SK-N-SH treated with all-trans-retinoic acid at 6 μM for 48 hours (cell line): ENCODE data around the gene NAA15.
"Not testable (repeated sequence)": the region's sequence is repeated elsewhere in the genome, so short reads cannot be mapped to it uniquely, and the experiment has no call there.

ENCODE experiments used
- ARNTL ChIP-seq: fragments of 450-650 bp; formaldehyde crosslinking; IDR thresholded peaks from 2 replicates; pipeline ENCODE4 v1.5.0; 2020; ENCODE audit warnings: low read depth, mild to moderate bottlenecking, moderate library complexity, borderline replicate concordance
- ESRRG ChIP-seq: fragments of 250-450 bp; sonication (Bioruptor Pico); IDR thresholded peaks from 2 replicates; pipeline ENCODE4 v1.6.1; 2021; ENCODE audit warnings: mild to moderate bottlenecking
- GLIS3 ChIP-seq: fragments of 250-450 bp; sonication (Bioruptor Pico); IDR thresholded peaks from 2 replicates; pipeline ENCODE4 v1.5.0; 2020; ENCODE audit warnings: mild to moderate bottlenecking, moderate library complexity
- SNAI2 ChIP-seq: fragments of 250-450 bp; sonication (Bioruptor Pico); IDR thresholded peaks from 2 replicates; pipeline ENCODE4 v1.5.0; 2020; ENCODE audit warnings: mild to moderate bottlenecking, moderate library complexity
- TOX ChIP-seq: fragments of 250-450 bp; sonication (Bioruptor Pico); IDR thresholded peaks from 2 replicates; pipeline ENCODE4 v1.8.0; 2021; ENCODE audit warnings: mild to moderate bottlenecking, moderate library complexity, borderline replicate concordance
- ZFP30 ChIP-seq: fragments of 450-650 bp; formaldehyde crosslinking; IDR thresholded peaks from 2 replicates; pipeline ENCODE4 v1.5.0; 2022; ENCODE audit warnings: mild to moderate bottlenecking, moderate library complexity
- TF ChIP-seq, protein P1 (sequence below): fragments of 250-450 bp; sonication (Bioruptor Pico); IDR thresholded peaks from 2 replicates; pipeline ENCODE4 v1.8.0; 2021; ENCODE audit warnings: low read depth, mild to moderate bottlenecking, moderate library complexity, borderline replicate concordance
- TF ChIP-seq, protein P2 (sequence below): fragments of 250-450 bp; sonication (Bioruptor Pico); IDR thresholded peaks from 2 replicates; pipeline ENCODE4 v1.8.0; 2020; ENCODE audit warnings: mild to moderate bottlenecking, moderate library complexity, borderline replicate concordance

DNA sequence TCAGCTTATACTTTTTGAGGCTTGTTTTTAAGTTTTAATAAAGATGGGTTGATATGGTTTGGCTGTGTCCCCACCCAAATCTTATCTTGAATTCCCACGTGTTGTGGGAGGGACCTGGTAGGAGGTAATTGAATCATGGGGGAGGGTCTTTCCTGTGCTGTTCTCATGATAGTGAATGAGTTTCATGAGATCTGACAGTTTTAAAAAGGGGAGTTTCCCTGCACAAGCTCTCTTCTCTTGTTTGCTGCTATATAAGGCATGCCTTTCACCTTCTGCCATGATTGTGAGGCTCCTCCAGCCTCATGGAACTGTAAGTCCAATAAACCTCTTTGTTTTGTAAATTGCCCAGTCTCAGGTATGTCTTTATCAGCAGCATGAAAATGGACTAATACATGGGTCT lies 20.8 kb downstream of the NAA15 start:
- TF ChIP-seq ARNTL (CRISPR knock-in tag); ESRRG (CRISPR knock-in tag); SNAI2 (CRISPR knock-in tag); TOX; GLIS3; ZFP30 (CRISPR knock-in tag): not testable (repeated sequence)
- TF ChIP-seq, protein P1, sequence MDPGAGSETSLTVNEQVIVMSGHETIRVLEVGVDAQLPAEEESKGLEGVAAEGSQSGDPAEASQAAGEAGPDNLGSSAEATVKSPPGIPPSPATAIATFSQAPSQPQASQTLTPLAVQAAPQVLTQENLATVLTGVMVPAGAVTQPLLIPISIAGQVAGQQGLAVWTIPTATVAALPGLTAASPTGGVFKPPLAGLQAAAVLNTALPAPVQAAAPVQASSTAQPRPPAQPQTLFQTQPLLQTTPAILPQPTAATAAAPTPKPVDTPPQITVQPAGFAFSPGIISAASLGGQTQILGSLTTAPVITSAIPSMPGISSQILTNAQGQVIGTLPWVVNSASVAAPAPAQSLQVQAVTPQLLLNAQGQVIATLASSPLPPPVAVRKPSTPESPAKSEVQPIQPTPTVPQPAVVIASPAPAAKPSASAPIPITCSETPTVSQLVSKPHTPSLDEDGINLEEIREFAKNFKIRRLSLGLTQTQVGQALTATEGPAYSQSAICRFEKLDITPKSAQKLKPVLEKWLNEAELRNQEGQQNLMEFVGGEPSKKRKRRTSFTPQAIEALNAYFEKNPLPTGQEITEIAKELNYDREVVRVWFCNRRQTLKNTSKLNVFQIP (CRISPR knock-in tag) = not testable (repeated sequence)
- TF ChIP-seq, protein P2, sequence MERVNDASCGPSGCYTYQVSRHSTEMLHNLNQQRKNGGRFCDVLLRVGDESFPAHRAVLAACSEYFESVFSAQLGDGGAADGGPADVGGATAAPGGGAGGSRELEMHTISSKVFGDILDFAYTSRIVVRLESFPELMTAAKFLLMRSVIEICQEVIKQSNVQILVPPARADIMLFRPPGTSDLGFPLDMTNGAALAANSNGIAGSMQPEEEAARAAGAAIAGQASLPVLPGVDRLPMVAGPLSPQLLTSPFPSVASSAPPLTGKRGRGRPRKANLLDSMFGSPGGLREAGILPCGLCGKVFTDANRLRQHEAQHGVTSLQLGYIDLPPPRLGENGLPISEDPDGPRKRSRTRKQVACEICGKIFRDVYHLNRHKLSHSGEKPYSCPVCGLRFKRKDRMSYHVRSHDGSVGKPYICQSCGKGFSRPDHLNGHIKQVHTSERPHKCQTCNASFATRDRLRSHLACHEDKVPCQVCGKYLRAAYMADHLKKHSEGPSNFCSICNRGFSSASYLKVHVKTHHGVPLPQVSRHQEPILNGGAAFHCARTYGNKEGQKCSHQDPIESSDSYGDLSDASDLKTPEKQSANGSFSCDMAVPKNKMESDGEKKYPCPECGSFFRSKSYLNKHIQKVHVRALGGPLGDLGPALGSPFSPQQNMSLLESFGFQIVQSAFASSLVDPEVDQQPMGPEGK (CRISPR knock-in tag) = not testable (repeated sequence)
